Measurements from ENCODE around the gene PRKACB. TPM values are rescaled to one million over a fixed set of nuclear protein-coding genes. Genes with fewer than 3 reads are reported as not detected.

PRKACB gene
- total and polyA plus RNA-seq, 11 donors = 8.7 to 52.3 (median 39.0) TPM

- H3K36me3 ChIP-seq = peaks cover 0 to 55% (median 33%) of the 10 kb centered on the region in 9 donors
These were observed 55.2 kb downstream of the PRKACB start for GRCh38 chr1:84199257-84199656.

DNA sequence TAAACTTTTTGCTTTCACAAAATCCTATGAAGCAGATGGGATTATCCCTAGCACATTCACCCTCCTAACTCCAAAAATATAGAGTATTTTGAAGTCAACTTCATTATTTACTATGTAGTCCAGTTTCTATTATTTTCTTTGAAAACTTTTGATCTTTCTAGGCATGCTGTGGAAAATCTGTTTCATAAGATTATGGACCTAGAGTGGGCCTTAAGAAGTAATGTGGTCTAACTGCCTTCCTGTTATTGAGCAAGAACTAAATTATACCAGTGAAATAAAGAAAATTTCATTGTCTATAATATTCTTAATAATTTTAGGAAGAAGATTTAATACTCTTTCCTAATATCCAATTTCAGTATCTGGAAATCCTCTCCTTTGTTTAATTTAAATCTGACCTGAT is 58.1 kb downstream of the PRKACB start:
- DNase-seq = no peak
- intact Hi-C loops (cut with DNase I) = no loop called here
- no peak for ATAC-seq
- no peaks in the 10 kb centered on the region for H3K4me1 ChIP-seq
- no peak overlapping the region for H3K27ac ChIP-seq
- TF ChIP-seq, protein P1, sequence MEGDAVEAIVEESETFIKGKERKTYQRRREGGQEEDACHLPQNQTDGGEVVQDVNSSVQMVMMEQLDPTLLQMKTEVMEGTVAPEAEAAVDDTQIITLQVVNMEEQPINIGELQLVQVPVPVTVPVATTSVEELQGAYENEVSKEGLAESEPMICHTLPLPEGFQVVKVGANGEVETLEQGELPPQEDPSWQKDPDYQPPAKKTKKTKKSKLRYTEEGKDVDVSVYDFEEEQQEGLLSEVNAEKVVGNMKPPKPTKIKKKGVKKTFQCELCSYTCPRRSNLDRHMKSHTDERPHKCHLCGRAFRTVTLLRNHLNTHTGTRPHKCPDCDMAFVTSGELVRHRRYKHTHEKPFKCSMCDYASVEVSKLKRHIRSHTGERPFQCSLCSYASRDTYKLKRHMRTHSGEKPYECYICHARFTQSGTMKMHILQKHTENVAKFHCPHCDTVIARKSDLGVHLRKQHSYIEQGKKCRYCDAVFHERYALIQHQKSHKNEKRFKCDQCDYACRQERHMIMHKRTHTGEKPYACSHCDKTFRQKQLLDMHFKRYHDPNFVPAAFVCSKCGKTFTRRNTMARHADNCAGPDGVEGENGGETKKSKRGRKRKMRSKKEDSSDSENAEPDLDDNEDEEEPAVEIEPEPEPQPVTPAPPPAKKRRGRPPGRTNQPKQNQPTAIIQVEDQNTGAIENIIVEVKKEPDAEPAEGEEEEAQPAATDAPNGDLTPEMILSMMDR (IDR thresholded peaks at IDR 0.05) = no peak
- TF ChIP-seq POLR2A (IDR thresholded peaks at IDR 0.05) = no peak
- H3K9me3 ChIP-seq = no peaks in the 10 kb centered on the region
- H3K36me3 ChIP-seq = peaks cover 0 to 59% (median 33%) of the 10 kb centered on the region in 9 donors
- H3K27me3 ChIP-seq = no peaks in the 10 kb centered on the region
- H3K4me3 ChIP-seq = no peak overlapping the region

More at GRCh38 chr1:84199257-84199656, 55.2 kb downstream of the PRKACB start:
- no peaks in the 10 kb centered on the region for H3K4me1 ChIP-seq
- no peaks in the 10 kb centered on the region for H3K27me3 ChIP-seq
- 95 to 97% (median 96%) methylated on average over 1 of the region's 1 CpG for WGBS, 4 donors
- no peak for ATAC-seq
- no peak overlapping the region for H3K27ac ChIP-seq
- no peak for TF ChIP-seq POLR2A (IDR thresholded peaks at IDR 0.05)
- TF ChIP-seq, protein P1 (IDR thresholded peaks at IDR 0.05) = no peak
- no peak overlapping the region for H3K4me3 ChIP-seq
- H3K9me3 ChIP-seq = no peaks in the 10 kb centered on the region
- intact Hi-C loops (cut with DNase I) = no loop called here
- DNase-seq = no peak

- ATAC-seq = no peak
- Histone ChIP-seq H3K27ac (no peak overlapping the region), H3K4me1 (no peaks in the 10 kb centered on the region), H3K9me3 (no peaks in the 10 kb centered on the region), H3K27me3 (no peaks in the 10 kb centered on the region), H3K36me3 (peaks cover 0 to 26% (median 10%) of the 10 kb centered on the region in 9 donors), H3K4me3 (no peak overlapping the region)
- TF ChIP-seq POLR2A (IDR thresholded peaks at IDR 0.05) = no peak
- TF ChIP-seq, protein P1 (IDR thresholded peaks at IDR 0.05) = no peak
- DNase-seq = no peak
- intact Hi-C loops (cut with DNase I) = no loop called here
- WGBS, 4 donors = 93 to 96% (median 95%) methylated on average over 1 of the region's 1 CpG
These were observed 62.3 kb downstream of the PRKACB start for GRCh38 chr1:84206375-84206774.

GRCh38 chr1:84208935-84209334 is 64.9 kb downstream of the PRKACB start:
- ATAC-seq = no peak
- intact Hi-C loops (cut with DNase I) = no loop called here
- H3K9me3 ChIP-seq = no peaks in the 10 kb centered on the region
- H3K4me1 ChIP-seq = no peaks in the 10 kb centered on the region
- H3K27ac ChIP-seq = no peak overlapping the region
- no peak for TF ChIP-seq POLR2A (IDR thresholded peaks at IDR 0.05)
- TF ChIP-seq, protein P1 (IDR thresholded peaks at IDR 0.05) = no peak
- H3K36me3 ChIP-seq = peaks cover 0 to 17% (median 10%) of the 10 kb centered on the region in 9 donors
- H3K27me3 ChIP-seq = no peaks in the 10 kb centered on the region
- no peak for DNase-seq
- H3K4me3 ChIP-seq = no peak overlapping the region
